HepG2 (cell line): ENCODE results near the gene ACADVL. TPM values are rescaled to one million over a fixed set of nuclear protein-coding genes. Genes with fewer than 3 reads are reported as not detected.

Source experiments
- ATAC-seq: fragments of 200-7000 bp; cut with Tn5 transposase; 3 replicates; pipeline ENCODE4 v1.9.1; 2020; ENCODE audit warnings: mild to moderate bottlenecking, moderate library complexity
- BruUV-seq: library from RNA; stranded (reverse); fragments of 400-500 nt; replicated peaks from 2 replicates; lab custom pipeline; 2021; lab: Mats Ljungman, UMichigan
- CTCF ChIA-PET: fragments of 300-600 bp; formaldehyde crosslinking; extraction: SDS; loops from one replicate; lab custom pipeline; 2021; ENCODE audit warnings: low total read pairs, inconsistent platforms, low intra/inter-chr PET ratio; lab: Yijun Ruan, JAX
- POLR2A ChIA-PET: fragments of 350-600 bp; sonication (Branson Sonifier 250); formaldehyde crosslinking; loops from one replicate; lab custom pipeline; 2020; ENCODE audit warnings: antibody characterized with exemption, inconsistent platforms; lab: Yijun Ruan, JAX
- DNase-seq: peaks from one replicate; pipeline ENCODE4 v3.0.0-alpha.2; 2015; ENCODE audit warnings: low spot score
- FAIRE-seq: peaks from 3 replicates; lab custom pipeline; 2011; peaks lifted over from hg19 to GRCh38; lab: Jason Lieb, UNC
- H2AFZ ChIP-seq: one replicate; pipeline ENCODE4 v1.6.1; 2011; ENCODE audit warnings: low read length, inconsistent platforms
- H3K27ac ChIP-seq: fragments of 300-600 bp; 3 replicates; pipeline ENCODE4 v1.8.0; 2011; ENCODE audit warnings: mixed run types, mild to moderate bottlenecking, mixed read lengths, low read length, inconsistent platforms; ENCODE audit not compliant: insufficient read depth; ENCODE audit errors: extremely low read length
- H3K27me3 ChIP-seq, 2 experiments: fragments of 200-600 bp in 1 of 2; 2 replicates in 1 of 2; 3 replicates in 1 of 2; pipeline versions ENCODE4 v1.6.0 to v1.8.0; 2011; ENCODE audit warnings: low read length in 2 of 2, mild to moderate bottlenecking in 2 of 2, moderate library complexity in 2 of 2, inconsistent platforms in 1 of 2; ENCODE audit not compliant: insufficient read depth in 2 of 2, control insufficient read depth in 1 of 2
- H3K36me3 ChIP-seq, 2 experiments: fragments of 200-600 bp in 1 of 2; replicated peaks in 1 of 2; 2 replicates in 1 of 2; 3 replicates in 1 of 2; pipeline versions ENCODE4 v1.5.1 to v1.8.0; 2011; ENCODE audit warnings: low read length in 2 of 2, inconsistent platforms in 1 of 2; ENCODE audit not compliant: insufficient read depth in 2 of 2, control insufficient read depth in 1 of 2
- H3K4me1 ChIP-seq: 2 replicates; pipeline ENCODE4 v1.5.1; 2012; ENCODE audit warnings: low read length, inconsistent platforms; ENCODE audit not compliant: insufficient read depth
- H3K4me2 ChIP-seq: 2 replicates; pipeline ENCODE4 v1.6.0; 2011; ENCODE audit warnings: low read depth, low read length, inconsistent platforms
- H3K4me3 ChIP-seq, 3 experiments: fragments of 200-600 bp in 1 of 3; sonication (generic), shearing (Covaris generic) in 1 of 3; replicated peaks in 1 of 3; 2 replicates each; pipeline ENCODE4 v1.5.1; 2011 to 2016; ENCODE audit warnings: low read length in 3 of 3, inconsistent platforms in 2 of 3, low read depth in 2 of 3, mild to moderate bottlenecking in 2 of 3, control low read depth in 1 of 3, mixed read lengths in 1 of 3; ENCODE audit not compliant: insufficient read depth in 1 of 3
- H3K79me2 ChIP-seq: one replicate; pipeline ENCODE4 v1.6.1; 2011; ENCODE audit warnings: low read length, inconsistent platforms; ENCODE audit not compliant: insufficient read depth
- H3K9ac ChIP-seq: 2 replicates; pipeline ENCODE4 v1.6.0; 2011; ENCODE audit warnings: mild to moderate bottlenecking, low read depth, low read length, inconsistent platforms; ENCODE audit not compliant: insufficient read depth
- H3K9me3 ChIP-seq: 2 replicates; pipeline ENCODE4 v1.5.1; 2012; ENCODE audit warnings: mild to moderate bottlenecking, low read length
- H4K20me1 ChIP-seq: 2 replicates; pipeline ENCODE4 v1.6.0; 2011; ENCODE audit warnings: inconsistent platforms, mild to moderate bottlenecking, low read length, moderate library complexity; ENCODE audit not compliant: insufficient read depth
- CSRNP1 ChIP-seq: sonication (generic); formaldehyde crosslinking; IDR thresholded peaks from 2 replicates; pipeline ENCODE4 v1.8.1; 2023; ENCODE audit warnings: mild to moderate bottlenecking, missing genetic modification reagents
- GTF3A ChIP-seq: sonication (generic); formaldehyde crosslinking; conservative IDR thresholded peaks from 2 replicates; pipeline ENCODE4 v1.4.0; 2020; ENCODE audit warnings: mild to moderate bottlenecking, missing genetic modification reagents
- HIVEP1 ChIP-seq: sonication (generic); formaldehyde crosslinking; IDR thresholded peaks from 2 replicates; pipeline ENCODE4 v1.4.0; 2020; ENCODE audit warnings: mild to moderate bottlenecking, missing genetic modification reagents
- IRF1 ChIP-seq: sonication (generic); formaldehyde crosslinking; IDR thresholded peaks from 2 replicates; pipeline ENCODE4 v1.4.0; 2020; ENCODE audit warnings: low read depth, mild to moderate bottlenecking, missing genetic modification reagents
- RXRB ChIP-seq: IDR thresholded peaks from 2 replicates; pipeline ENCODE4 v1.6.1; 2016; ENCODE audit warnings: borderline replicate concordance, missing genetic modification reagents, missing compliant biosample characterization
- SP5 ChIP-seq: IDR thresholded peaks from 2 replicates; pipeline ENCODE4 v1.6.1; 2016; ENCODE audit warnings: low read depth, borderline replicate concordance
- ZNF253 ChIP-seq: sonication (generic); formaldehyde crosslinking; IDR thresholded peaks from 2 replicates; pipeline ENCODE4 v1.8.0; 2022; ENCODE audit warnings: mild to moderate bottlenecking, missing genetic modification reagents, borderline replicate concordance
- ZNF670 ChIP-seq: sonication (generic); formaldehyde crosslinking; IDR thresholded peaks from 2 replicates; pipeline ENCODE4 v1.8.0; 2022; ENCODE audit warnings: mild to moderate bottlenecking, missing genetic modification reagents, borderline replicate concordance
- ZNF766 ChIP-seq: sonication (generic); formaldehyde crosslinking; IDR thresholded peaks from 2 replicates; pipeline ENCODE4 v1.5.0; 2020; ENCODE audit warnings: missing genetic modification reagents, borderline replicate concordance
- ZNF878 ChIP-seq: sonication (generic); formaldehyde crosslinking; IDR thresholded peaks from 2 replicates; pipeline ENCODE4 v1.8.1; 2023; ENCODE audit warnings: mild to moderate bottlenecking, missing genetic modification reagents, moderate library complexity
- WGBS: methylation state at CpG from one replicate; pipeline ENCODE4 v1.1.6; 2017; ENCODE audit warnings: low lambda C conversion rate; 5-methylcytosine and 5-hydroxymethylcytosine counted together
- in situ Hi-C: cut with HindIII; loops from 2 replicates; pipeline ENCODE4 v1.10.0; 2017; ENCODE audit warnings: low pct_unique_long_range_greater_than_20kb; ENCODE audit not compliant: extremely low pct_ligation_motif_present
- intact Hi-C: fragments of 100-400 bp; cut with micrococcal nuclease; formaldehyde crosslinking; loops from one replicate; pipeline ENCODE4 v1.10.0; 2022; ENCODE audit not compliant: unreplicated experiment
- polyA plus RNA-seq, 8 experiments: library from polyadenylated mRNA; depleted of rRNA in 3 of 8; stranded (reverse) in 7 of 8; unstranded in 1 of 8; fragments of >200 nt; fragmentation: Illumina TruSeq in 4 of 8; extraction: Trizol in 4 of 8; gene quantifications; 2 replicates each; pipeline versions ENCODE4 v1.2.1 to v1.2.3, GENCODE V29; 2011 to 2016; ENCODE audit warnings: low read depth in 4 of 8, missing spikeins in 1 of 8, mixed read lengths in 1 of 8; ENCODE audit not compliant: insufficient read depth in 1 of 8
- total RNA-seq, 5 experiments: library from RNA; depleted of rRNA; stranded (reverse); fragments of >200 nt; fragmentation: Illumina TruSeq; extraction: Trizol; gene quantifications; 2 replicates each; pipeline ENCODE4 v1.2.3, GENCODE V29; 2016; ENCODE audit warnings: low read depth in 1 of 5
- TF ChIP-seq, protein P1 (sequence below): sonication (generic); formaldehyde crosslinking; IDR thresholded peaks from 2 replicates; pipeline ENCODE4 v1.4.0; 2020; ENCODE audit warnings: missing genetic modification reagents
- TF ChIP-seq, protein P2 (sequence below), 2 experiments: sonication (generic) in 1 of 2; formaldehyde crosslinking in 1 of 2; IDR thresholded peaks; 2 replicates each; pipeline versions ENCODE4 v1.5.1 to v1.6.1; 2011 to 2020; ENCODE audit warnings: borderline replicate concordance in 1 of 2, low read depth in 1 of 2, low read length in 1 of 2, mild to moderate bottlenecking in 1 of 2, missing genetic modification reagents in 1 of 2, moderate library complexity in 1 of 2

The ACADVL gene
- total and polyA plus RNA-seq, 2 of the 13 experiments (the other 11 are each of a cell fraction or from before 2014, with no cell fraction given): 219 to 412 TPM

- no peaks in the 10 kb centered on the region for H3K9me3 ChIP-seq
- peak within 1 kb of the TSS; percentile 79 for H3K27ac ChIP-seq
- H3K4me2 ChIP-seq: peak within 1 kb of the TSS; percentile 92
- peaks cover 53% of the 10 kb centered on the region for H3K4me1 ChIP-seq
- peak within 1 kb of the TSS; percentile 83 for H3K9ac ChIP-seq
- H3K27me3 ChIP-seq: no peaks in the 10 kb centered on the region; a peak in 1 of 5 replicates
- CTCF ChIA-PET: no interaction called here
- TSS peak; percentile 45 for BruUV-seq
- no peak within 1 kb of the TSS for H2AFZ ChIP-seq
- POLR2A ChIA-PET: interaction anchor here (0.7 to 8.9 kb wide), 21 partner anchors 8 to 222 kb away, joined by 3 to 140 read pairs (median 5); partner anchors contain the start of genes ACADVL, ASGR1, ASGR2 and CTDNEP1
- peaks cover 13% of the 10 kb centered on the region; the same call in 1 of the 2 replicates for H4K20me1 ChIP-seq
- intact Hi-C loops (loop anchor here (10.0 kb wide), 1 partner anchor 60 kb away; the partner anchor contains the start of gene ASGR1), in situ Hi-C loops (no loop called here)
- peaks cover 22 to 44% of the 10 kb centered on the region in 2 experiments for H3K36me3 ChIP-seq
- H3K79me2 ChIP-seq: peaks cover 63% of the 10 kb centered on the region
- whole genome bisulfite sequencing: 2% methylated on average over 39 of the region's 72 CpGs
- H3K4me3 ChIP-seq: peak within 1 kb of the TSS; percentile 66 to 93 (median 89)
- FAIRE-seq (peak; percentile 84), DNase-seq (peak; percentile 88), ATAC-seq (peak; percentile 62)
- peak; percentile 93 for TF ChIP-seq SP5 (CRISPR knock-in tag)
- no peak for TF ChIP-seq IRF1
- TF ChIP-seq RXRB (CRISPR knock-in tag): peak; percentile 76; the same call in 1 of the 2 replicates
- TF ChIP-seq, protein P1, sequence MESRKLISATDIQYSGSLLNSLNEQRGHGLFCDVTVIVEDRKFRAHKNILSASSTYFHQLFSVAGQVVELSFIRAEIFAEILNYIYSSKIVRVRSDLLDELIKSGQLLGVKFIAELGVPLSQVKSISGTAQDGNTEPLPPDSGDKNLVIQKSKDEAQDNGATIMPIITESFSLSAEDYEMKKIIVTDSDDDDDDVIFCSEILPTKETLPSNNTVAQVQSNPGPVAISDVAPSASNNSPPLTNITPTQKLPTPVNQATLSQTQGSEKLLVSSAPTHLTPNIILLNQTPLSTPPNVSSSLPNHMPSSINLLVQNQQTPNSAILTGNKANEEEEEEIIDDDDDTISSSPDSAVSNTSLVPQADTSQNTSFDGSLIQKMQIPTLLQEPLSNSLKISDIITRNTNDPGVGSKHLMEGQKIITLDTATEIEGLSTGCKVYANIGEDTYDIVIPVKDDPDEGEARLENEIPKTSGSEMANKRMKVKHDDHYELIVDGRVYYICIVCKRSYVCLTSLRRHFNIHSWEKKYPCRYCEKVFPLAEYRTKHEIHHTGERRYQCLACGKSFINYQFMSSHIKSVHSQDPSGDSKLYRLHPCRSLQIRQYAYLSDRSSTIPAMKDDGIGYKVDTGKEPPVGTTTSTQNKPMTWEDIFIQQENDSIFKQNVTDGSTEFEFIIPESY: peak; percentile 51; the same call in 1 of the 2 replicates
- TF ChIP-seq CSRNP1 (CRISPR knock-in tag): peak; percentile 89
- TF ChIP-seq, protein P2, sequence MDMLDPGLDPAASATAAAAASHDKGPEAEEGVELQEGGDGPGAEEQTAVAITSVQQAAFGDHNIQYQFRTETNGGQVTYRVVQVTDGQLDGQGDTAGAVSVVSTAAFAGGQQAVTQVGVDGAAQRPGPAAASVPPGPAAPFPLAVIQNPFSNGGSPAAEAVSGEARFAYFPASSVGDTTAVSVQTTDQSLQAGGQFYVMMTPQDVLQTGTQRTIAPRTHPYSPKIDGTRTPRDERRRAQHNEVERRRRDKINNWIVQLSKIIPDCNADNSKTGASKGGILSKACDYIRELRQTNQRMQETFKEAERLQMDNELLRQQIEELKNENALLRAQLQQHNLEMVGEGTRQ (IDR thresholded peaks at IDR 0.05; ENCODE audit: low read depth, low read length): peak; percentile 100
- TF ChIP-seq, protein P2 (CRISPR knock-in tag; IDR thresholded peaks at IDR 0.05; ENCODE audit: borderline replicate concordance): peak; percentile 97; the same call in 1 of the 2 replicates
- 0 out of 2 replicates have a peak, but pooled peaks have one; percentile 22 for TF ChIP-seq GTF3A (CRISPR knock-in tag)
- no peak; the same call in 1 of the 2 replicates for TF ChIP-seq ZNF878
- TF ChIP-seq HIVEP1 (CRISPR knock-in tag): no peak
- TF ChIP-seq ZNF253: no peak; the same call in 1 of the 2 replicates
- TF ChIP-seq ZNF766 (CRISPR knock-in tag): peak; percentile 72; the same call in 1 of the 2 replicates
- TF ChIP-seq ZNF670 (CRISPR knock-in tag): 0 out of 2 replicates have a peak, but pooled peaks have one; percentile 66
Measured at GRCh38 chr17:7234083-7234951, 14.6 kb downstream of the ACADVL start, which contains the start of gene DVL2. DVL2 (minus strand) TSS chr17:7234517; CDS start chr17:7234262, 255 bp downstream.
